Neuronal stem cell (in vitro differentiated cells): Measurements from ENCODE around the gene OOEP. TPM values are rescaled to one million over a fixed set of nuclear protein-coding genes. Genes with fewer than 3 reads are reported as not detected.

Source experiments
- DNase-seq: peaks from one replicate; pipeline ENCODE4 v3.0.0-alpha.2; 2013; ENCODE audit warnings: low spot score
- H2AFZ ChIP-seq: one replicate; pipeline ENCODE4 v1.6.1; 2013; ENCODE audit warnings: mild to moderate bottlenecking, low read length, inconsistent platforms
- H2AK5ac ChIP-seq: 2 replicates; pipeline ENCODE4 v1.6.1; 2013; ENCODE audit warnings: low read depth, mild to moderate bottlenecking, inconsistent platforms, low read length, moderate library complexity, mixed read lengths
- H2BK120ac ChIP-seq: 2 replicates; pipeline ENCODE4 v1.6.1; 2013; ENCODE audit warnings: low read depth, mild to moderate bottlenecking, inconsistent platforms, low read length, moderate library complexity, mixed read lengths
- H2BK12ac ChIP-seq: one replicate; pipeline ENCODE4 v1.6.1; 2013; ENCODE audit warnings: low read length, inconsistent platforms
- H2BK15ac ChIP-seq: 2 replicates; pipeline ENCODE4 v1.6.1; 2013; ENCODE audit warnings: mild to moderate bottlenecking, low read length, inconsistent platforms, mixed read lengths
- H2BK5ac ChIP-seq: one replicate; pipeline ENCODE4 v1.6.1; 2013; ENCODE audit warnings: inconsistent platforms, mild to moderate bottlenecking, low read length, moderate library complexity
- H3K14ac ChIP-seq: one replicate; pipeline ENCODE4 v1.6.1; 2013; ENCODE audit warnings: low read length, inconsistent platforms
- H3K18ac ChIP-seq: 2 replicates; pipeline ENCODE4 v1.6.1; 2013; ENCODE audit warnings: low read length, inconsistent platforms
- H3K23ac ChIP-seq: 2 replicates; pipeline ENCODE4 v1.6.1; 2013; ENCODE audit warnings: low read depth, mild to moderate bottlenecking, mixed read lengths, low read length, inconsistent platforms; ENCODE audit not compliant: poor library complexity
- H3K27ac ChIP-seq: replicated peaks from 3 replicates; pipeline ENCODE4 v1.5.1; 2013; ENCODE audit warnings: low read length, inconsistent platforms
- H3K27me3 ChIP-seq, 3 experiments: 2 replicates each; pipeline ENCODE4 v1.6.1; 2013; ENCODE audit warnings: low read length in 3 of 3, mild to moderate bottlenecking in 2 of 3, inconsistent platforms in 1 of 3, low read depth in 1 of 3, mixed read lengths in 1 of 3, moderate library complexity in 1 of 3; ENCODE audit not compliant: control insufficient read depth in 3 of 3, insufficient read depth in 3 of 3
- H3K36me3 ChIP-seq, 2 donors: replicated peaks in 1 of 2; 2 replicates each; pipeline ENCODE4 v1.6.1; 2013; ENCODE audit warnings: low read length in 2 of 2; ENCODE audit not compliant: control insufficient read depth in 2 of 2, insufficient read depth in 2 of 2
- H3K4ac ChIP-seq: 2 replicates; pipeline ENCODE4 v1.6.1; 2013; ENCODE audit warnings: inconsistent platforms, mild to moderate bottlenecking, low read length, moderate library complexity
- H3K4me1 ChIP-seq, 2 donors: 1 replicate in 1 of 2; 2 replicates in 1 of 2; pipeline ENCODE4 v1.6.1; 2013; ENCODE audit warnings: low read length in 2 of 2, low read depth in 1 of 2; ENCODE audit not compliant: control insufficient read depth in 2 of 2, insufficient read depth in 1 of 2
- H3K4me2 ChIP-seq: one replicate; pipeline ENCODE4 v1.6.1; 2013; ENCODE audit warnings: mild to moderate bottlenecking, low read length, inconsistent platforms; ENCODE audit not compliant: insufficient read depth, poor library complexity, severe bottlenecking
- H3K4me3 ChIP-seq, 2 donors: 2 replicates each; pipeline ENCODE4 v1.5.1; 2013; ENCODE audit warnings: low read length in 2 of 2, mild to moderate bottlenecking in 2 of 2, inconsistent platforms in 1 of 2, moderate library complexity in 1 of 2
- H3K79me1 ChIP-seq: one replicate; pipeline ENCODE4 v1.6.1; 2013; ENCODE audit warnings: low read depth, mild to moderate bottlenecking, inconsistent platforms, low read length, moderate library complexity
- H3K9ac ChIP-seq: one replicate; pipeline ENCODE4 v1.6.1; 2013; ENCODE audit warnings: mild to moderate bottlenecking, low read depth, low read length, inconsistent platforms; ENCODE audit not compliant: poor library complexity
- H3K9me3 ChIP-seq, 2 donors: replicated peaks in 1 of 2; 2 replicates each; pipeline versions ENCODE3 to v1.6.1; 2013; ENCODE audit warnings: low read length in 2 of 2, mild to moderate bottlenecking in 2 of 2, inconsistent platforms in 1 of 2, low read depth in 1 of 2, mixed read lengths in 1 of 2, moderate library complexity in 1 of 2; ENCODE audit not compliant: control insufficient read depth in 2 of 2, insufficient read depth in 1 of 2
- H4K8ac ChIP-seq: one replicate; pipeline ENCODE4 v1.6.1; 2013; ENCODE audit warnings: low read depth, mild to moderate bottlenecking, inconsistent platforms, low read length, moderate library complexity
- H4K91ac ChIP-seq: one replicate; pipeline ENCODE4 v1.6.1; 2013; ENCODE audit warnings: low read length, low read depth, mild to moderate bottlenecking, inconsistent platforms; ENCODE audit not compliant: poor library complexity
- WGBS, 2 donors: extraction: QIAGEN DNeasy Blood & Tissue Kit; methylation state at CpG; one replicate each; pipeline ENCODE4 v1.1.7; 2013; ENCODE audit warnings: missing lambda C conversion rate in 2 of 2, mixed read lengths in 1 of 2; ENCODE audit not compliant: insufficient read length in 2 of 2, insufficient replicate concordance in 1 of 2; ENCODE audit errors: extremely low coverage in 2 of 2; 5-methylcytosine and 5-hydroxymethylcytosine counted together
- small RNA-seq: library from polyadenylated mRNA; stranded (forward); fragments of <200 nt; extraction: miRNeasy Mini kit (QIAGEN cat#:217004); gene quantifications from one replicate; pipeline ENCODE3, GENCODE V24; 2013; ENCODE audit not compliant: insufficient read depth

Gene OOEP

DNA sequence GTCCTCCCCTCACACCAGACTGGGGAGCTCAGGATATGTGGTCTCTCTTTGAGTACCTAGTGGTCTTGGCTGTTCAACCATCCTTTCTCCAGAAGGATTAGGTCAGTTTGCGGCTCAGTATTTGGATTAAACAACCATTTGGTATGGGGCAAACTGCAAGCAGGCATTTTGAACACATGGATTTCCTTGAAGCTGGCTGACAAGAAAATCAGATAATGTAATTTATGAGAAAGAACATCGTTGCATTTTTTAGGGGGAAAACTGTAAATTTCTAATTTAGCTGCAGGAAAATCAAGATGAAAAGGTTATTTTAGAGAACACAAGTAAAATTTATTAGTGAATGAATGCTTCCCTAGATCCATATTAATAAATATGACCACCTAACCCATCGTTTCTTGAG, 40.9 kb downstream of the OOEP start:
- H3K4me1 ChIP-seq = no peaks in the 10 kb centered on the region
- no peak overlapping the region for H2BK5ac ChIP-seq
- no peak overlapping the region for H3K14ac ChIP-seq
- H3K27me3 ChIP-seq = peaks cover 0 to 4% (median 0%) of the 10 kb centered on the region in 3 experiments
- H2BK12ac ChIP-seq = no peak overlapping the region
- H2AK5ac ChIP-seq = no peak overlapping the region
- no peak overlapping the region for H3K23ac ChIP-seq
- H3K18ac ChIP-seq = no peak overlapping the region
- no peak for DNase-seq
- no peak overlapping the region for H4K91ac ChIP-seq
- H3K4me3 ChIP-seq = no peak overlapping the region
- H2AFZ ChIP-seq = no peak overlapping the region
- no peak overlapping the region for H2BK15ac ChIP-seq
- no peak overlapping the region for H3K9ac ChIP-seq
- no peak overlapping the region for H3K27ac ChIP-seq
- H3K9me3 ChIP-seq = no peaks in the 10 kb centered on the region
- H3K36me3 ChIP-seq = no peaks in the 10 kb centered on the region
- no peak overlapping the region for H4K8ac ChIP-seq
- H3K4ac ChIP-seq = no peak overlapping the region
- H2BK120ac ChIP-seq = no peak overlapping the region
- H3K79me1 ChIP-seq = no peaks in the 10 kb centered on the region
- H3K4me2 ChIP-seq = no peak overlapping the region
- no CpG with 5 or more reads among the region's 3 CpGs for WGBS, 2 donors

DNA sequence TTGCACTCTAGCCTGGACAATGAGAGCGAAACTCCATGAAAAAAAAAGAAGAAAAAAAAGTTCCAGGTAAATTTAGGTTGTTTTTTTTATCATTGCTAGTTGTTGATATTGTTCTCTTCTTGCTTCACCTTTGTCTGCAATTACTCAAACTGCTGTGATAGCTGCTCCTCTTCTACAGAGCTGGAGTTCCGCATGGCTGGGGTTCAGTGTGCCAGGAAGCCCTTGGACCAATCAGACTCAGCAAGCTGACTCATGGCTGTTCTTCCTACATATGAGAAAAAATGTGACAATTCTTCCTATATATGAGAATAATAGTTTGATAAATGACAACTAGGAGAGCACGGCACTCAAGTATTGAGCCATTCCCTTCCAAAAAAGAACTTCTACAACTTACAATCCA, 44.0 kb downstream of the OOEP start:
- Histone ChIP-seq H3K9me3 (no peaks in the 10 kb centered on the region), H3K9ac (no peak overlapping the region), H3K14ac (no peak overlapping the region), H2BK5ac (no peak overlapping the region), H2AK5ac (no peak overlapping the region), H2AFZ (no peak overlapping the region), H3K23ac (no peak overlapping the region), H4K8ac (no peak overlapping the region), H3K4me2 (no peak overlapping the region), H2BK15ac (no peak overlapping the region), H2BK12ac (no peak overlapping the region), H3K4me3 (no peak overlapping the region), H2BK120ac (no peak overlapping the region), H3K36me3 (no peaks in the 10 kb centered on the region), H3K4ac (no peak overlapping the region), H3K27me3 (no peaks in the 10 kb centered on the region), H3K18ac (no peak overlapping the region), H3K79me1 (no peaks in the 10 kb centered on the region), H3K27ac (no peak overlapping the region), H4K91ac (no peak overlapping the region), H3K4me1 (no peaks in the 10 kb centered on the region)
- no peak for DNase-seq
- WGBS, 2 donors = no CpG with 5 or more reads among the region's 3 CpGs

DNA sequence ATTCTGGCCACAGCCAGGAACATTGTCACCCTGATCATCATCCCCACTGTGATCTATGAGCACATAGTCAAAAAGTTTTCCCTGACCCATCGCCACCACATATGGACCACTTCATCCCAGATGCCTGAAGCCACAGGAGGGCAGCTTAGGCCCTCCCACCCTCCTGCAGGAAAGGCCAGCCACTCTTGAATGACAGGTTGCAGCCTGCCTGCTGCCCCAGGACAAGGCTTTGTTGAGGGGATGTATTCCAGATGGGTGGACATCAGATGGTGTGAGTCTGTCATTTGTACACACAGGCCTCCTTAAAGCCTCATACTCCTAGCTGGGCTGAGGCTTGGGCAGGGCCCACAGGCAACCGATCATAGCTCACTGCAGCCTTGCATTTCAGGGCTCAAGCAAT, 46.4 kb downstream of the OOEP start:
- no peak overlapping the region for H4K91ac ChIP-seq
- no peaks in the 10 kb centered on the region for H3K4me1 ChIP-seq
- H3K14ac ChIP-seq = no peak overlapping the region
- H4K8ac ChIP-seq = no peak overlapping the region
- no peak overlapping the region for H2AFZ ChIP-seq
- H3K4me3 ChIP-seq = no peak overlapping the region
- H2AK5ac ChIP-seq = no peak overlapping the region
- H3K79me1 ChIP-seq = no peaks in the 10 kb centered on the region
- no peak overlapping the region for H3K4ac ChIP-seq
- H3K27me3 ChIP-seq = no peaks in the 10 kb centered on the region
- H3K36me3 ChIP-seq = no peaks in the 10 kb centered on the region
- DNase-seq = no peak
- WGBS, 2 donors = no CpG with 5 or more reads among the region's 2 CpGs
- H3K9me3 ChIP-seq = no peaks in the 10 kb centered on the region
- no peak overlapping the region for H3K27ac ChIP-seq
- H3K23ac ChIP-seq = no peak overlapping the region
- no peak overlapping the region for H3K9ac ChIP-seq
- no peak overlapping the region for H2BK15ac ChIP-seq
- H2BK120ac ChIP-seq = no peak overlapping the region
- H2BK12ac ChIP-seq = no peak overlapping the region
- no peak overlapping the region for H3K4me2 ChIP-seq
- H3K18ac ChIP-seq = no peak overlapping the region
- H2BK5ac ChIP-seq = no peak overlapping the region

Small RNA genes lying within 50 kb of the gene (small RNA-seq; reads per million reads assigned to genes)
- gene RPL39P3 = not detected
